ENCODE results near the gene POLR2J. TPM values are rescaled to one million over a fixed set of nuclear protein-coding genes. Genes with fewer than 3 reads are reported as not detected.

Gene POLR2J
- total RNA-seq, 5 donors from 2014 or later (not counting 1 experiment from before 2014, with no cell fraction given), result 35.2 to 53.7 (median 42.3) TPM

GRCh38 chr7:102426268-102427018, 52.3 kb downstream of the POLR2J start:
- POLR2A ChIA-PET, result interaction anchor here (0.6 to 2.9 kb wide), 8 partner anchors 9 to 1754 kb away, joined by 3 to 8 read pairs (median 4); partner anchors contain the start of gene PRKRIP1 (in 1 of the 2)
- peaks cover 72 to 82% (median 75%) of the 10 kb centered on the region in 3 donors for H3K4me1 Mint-ChIP-seq
- WGBS (ENCODE audit: insufficient coverage), result 1% methylated on average over 12 of the region's 16 CpGs

GRCh38 chr7:102425639-102426267, 53.0 kb downstream of the POLR2J start:
- Mint-ChIP-seq H3K36me3 (peaks cover 15% of the 10 kb centered on the region), H3K4me3 (peak overlapping the region; percentile 82 to 84 (median 82)), H3K4me1 (peaks cover 73 to 81% (median 74%) of the 10 kb centered on the region in 3 donors), H3K27ac (peak overlapping the region; percentile 100), H3K27me3 (no peaks in the 10 kb centered on the region), H3K9me3 (no peaks in the 10 kb centered on the region)
- Histone ChIP-seq H3K4me3 (ENCODE audit: control insufficient read depth in 1 of 2, extremely low read depth in 1 of 2, low read length in 1 of 2) (peak overlapping the region; percentile 45 to 53), H3K27me3 (replicated peaks in 1 of 2; ENCODE audit: control insufficient read depth in 2 of 2, extremely low read depth in 1 of 2, insufficient read depth in 2 of 2, low read length in 1 of 2) (no peaks in the 10 kb centered on the region), H3K27ac (ENCODE audit: low read length) (peak overlapping the region; percentile 99), H3K36me3 (ENCODE audit: control insufficient read depth in 2 of 2, extremely low read depth in 1 of 2, insufficient read depth in 1 of 2, low read length in 1 of 2) (peaks cover 0 to 9% of the 10 kb centered on the region in 2 donors), H3K4me1 (ENCODE audit: control insufficient read depth in 1 of 2, extremely low read depth in 1 of 2, insufficient read depth in 2 of 2, low read length in 2 of 2) (peaks cover 53 to 81% of the 10 kb centered on the region in 2 experiments), H3K9me3 (no peaks in the 10 kb centered on the region)
- ChIA-PET CTCF (interaction anchor here (0.6 to 1.8 kb wide), 7 partner anchors 8 to 30 kb away, joined by 3 to 19 read pairs (median 5); partner anchors contain the start of genes ORAI2 (in 1 of the 2) and PRKRIP1 (in 1 of the 2)), POLR2A (interaction anchor here (0.6 to 2.9 kb wide), 8 partner anchors 8 to 1754 kb away, joined by 3 to 7 read pairs (median 4); partner anchors contain the start of gene PRKRIP1 (in 1 of the 2))
- WGBS (ENCODE audit: insufficient coverage), result 25% methylated on average over 25 of the region's 25 CpGs
- DNase-seq (peak; percentile 71 to 93 (median 85)), ATAC-seq (replicated peaks in 1 of 4) (peak; percentile 79 to 86 (median 83))

More at GRCh38 chr7:102426268-102427018, 52.3 kb downstream of the POLR2J start:
- Histone ChIP-seq H3K27me3 (replicated peaks in 1 of 2; ENCODE audit: control insufficient read depth in 2 of 2, extremely low read depth in 1 of 2, insufficient read depth in 2 of 2, low read length in 1 of 2) (no peaks in the 10 kb centered on the region), H3K4me3 (ENCODE audit: control insufficient read depth in 1 of 2, extremely low read depth in 1 of 2, low read length in 1 of 2) (peak overlapping the region; percentile 45 to 53), H3K27ac (ENCODE audit: low read length) (peak overlapping the region; percentile 99), H3K36me3 (ENCODE audit: control insufficient read depth in 2 of 2, extremely low read depth in 1 of 2, insufficient read depth in 1 of 2, low read length in 1 of 2) (peaks cover 0 to 8% of the 10 kb centered on the region in 2 donors), H3K4me1 (ENCODE audit: control insufficient read depth in 1 of 2, extremely low read depth in 1 of 2, insufficient read depth in 2 of 2, low read length in 2 of 2) (peaks cover 58 to 81% of the 10 kb centered on the region in 2 experiments), H3K9me3 (no peaks in the 10 kb centered on the region)
- DNase-seq, result peak; percentile 36 to 83 (median 56)
- no peaks in the 10 kb centered on the region for H3K9me3 Mint-ChIP-seq
- H3K36me3 Mint-ChIP-seq, result peaks cover 10% of the 10 kb centered on the region
- CTCF ChIA-PET, result interaction anchor here (0.6 to 1.8 kb wide), 6 partner anchors 9 to 30 kb away, joined by 3 to 19 read pairs (median 5); partner anchors contain the start of gene PRKRIP1 (in 1 of the 2)
- H3K4me3 Mint-ChIP-seq, result peak overlapping the region; percentile 82 to 84 (median 82)
- ATAC-seq (replicated peaks in 1 of 4), result peak; percentile 81 to 86 (median 83)
- H3K27ac Mint-ChIP-seq, result peak overlapping the region; percentile 100
- H3K27me3 Mint-ChIP-seq, result no peaks in the 10 kb centered on the region

DNA sequence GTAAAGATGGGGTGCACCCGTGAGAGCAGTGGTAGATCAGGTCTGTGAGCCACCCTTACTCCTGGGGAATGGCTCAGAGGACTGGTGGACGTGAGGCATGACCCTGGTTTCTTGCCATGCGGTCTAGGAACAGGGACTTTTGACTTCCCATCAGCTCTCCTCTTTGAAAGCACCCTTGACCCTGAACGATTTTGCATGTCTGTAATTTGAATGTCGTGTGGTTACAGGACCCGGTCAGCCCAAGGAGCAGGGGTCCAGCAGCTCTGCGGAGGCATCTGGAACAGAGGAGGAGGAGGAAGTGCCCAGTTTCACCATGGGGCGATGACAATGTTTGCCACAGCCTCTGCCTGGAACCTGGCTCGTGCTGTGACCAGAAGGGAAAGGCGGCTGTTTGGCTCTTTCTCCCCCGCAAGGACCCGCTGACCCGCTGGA, 53.9 kb downstream of the POLR2J start:
- DNase-seq, result no peak
- POLR2A ChIA-PET, result interaction anchor here in 1 of 2 donors (1.8 kb wide), 1 partner anchor 7 kb away, joined by 7 read pairs; no protein-coding TSS in a partner anchor
- peaks cover 54 to 79% of the 10 kb centered on the region in 2 experiments for H3K4me1 ChIP-seq (ENCODE audit: control insufficient read depth in 1 of 2, extremely low read depth in 1 of 2, insufficient read depth in 2 of 2, low read length in 2 of 2)
- no peaks in the 10 kb centered on the region for H3K27me3 Mint-ChIP-seq
- H3K4me3 Mint-ChIP-seq, result peak overlapping the region; percentile 39 to 84 (median 82)
- WGBS (ENCODE audit: insufficient coverage), result 86% methylated on average over 8 of the region's 13 CpGs
- CTCF ChIA-PET, result interaction anchor here in 1 of 2 donors (1.4 to 1.8 kb wide), 2 partner anchors 9 to 14 kb away, joined by 5 to 19 read pairs; no protein-coding TSS in a partner anchor
- no peak for ATAC-seq (replicated peaks in 1 of 4)
- no peaks in the 10 kb centered on the region for H3K27me3 ChIP-seq (replicated peaks in 1 of 2; ENCODE audit: control insufficient read depth in 2 of 2, extremely low read depth in 1 of 2, insufficient read depth in 2 of 2, low read length in 1 of 2)
- no peak overlapping the region for H3K4me3 ChIP-seq (ENCODE audit: control insufficient read depth in 1 of 2, extremely low read depth in 1 of 2, low read length in 1 of 2)
- no peaks in the 10 kb centered on the region for H3K9me3 ChIP-seq
- no peaks in the 10 kb centered on the region for H3K9me3 Mint-ChIP-seq
- H3K27ac ChIP-seq (ENCODE audit: low read length), result peak overlapping the region; percentile 99
- peaks cover 0 to 11% of the 10 kb centered on the region in 2 donors for H3K36me3 ChIP-seq (ENCODE audit: control insufficient read depth in 2 of 2, extremely low read depth in 1 of 2, insufficient read depth in 1 of 2, low read length in 1 of 2)
- H3K27ac Mint-ChIP-seq, result peak overlapping the region; percentile 100
- peaks cover 21% of the 10 kb centered on the region for H3K36me3 Mint-ChIP-seq
- peaks cover 75 to 81% (median 75%) of the 10 kb centered on the region in 3 donors for H3K4me1 Mint-ChIP-seq

GRCh38 chr7:102424129-102424551, 54.6 kb downstream of the POLR2J start:
- H3K27me3 ChIP-seq (replicated peaks in 1 of 2; ENCODE audit: control insufficient read depth in 2 of 2, extremely low read depth in 1 of 2, insufficient read depth in 2 of 2, low read length in 1 of 2), result no peaks in the 10 kb centered on the region
- Mint-ChIP-seq H3K27me3 (no peaks in the 10 kb centered on the region), H3K4me3 (peak overlapping the region in 2 of 3 donors; percentile 82 to 84), H3K4me1 (peaks cover 71 to 80% (median 75%) of the 10 kb centered on the region in 3 donors), H3K36me3 (peaks cover 26% of the 10 kb centered on the region), H3K27ac (peak overlapping the region; percentile 100), H3K9me3 (no peaks in the 10 kb centered on the region)
- H3K36me3 ChIP-seq (ENCODE audit: control insufficient read depth in 2 of 2, extremely low read depth in 1 of 2, insufficient read depth in 1 of 2, low read length in 1 of 2), result peaks cover 0 to 13% of the 10 kb centered on the region in 2 donors
- POLR2A ChIA-PET, result no interaction called here
- H3K4me1 ChIP-seq (ENCODE audit: control insufficient read depth in 1 of 2, extremely low read depth in 1 of 2, insufficient read depth in 2 of 2, low read length in 2 of 2), result peaks cover 48 to 74% of the 10 kb centered on the region in 2 experiments
- H3K4me3 ChIP-seq (ENCODE audit: control insufficient read depth in 1 of 2, extremely low read depth in 1 of 2, low read length in 1 of 2), result no peak overlapping the region
- ATAC-seq (replicated peaks in 1 of 4), result no peak
- H3K9me3 ChIP-seq, result no peaks in the 10 kb centered on the region
- no peak overlapping the region for H3K27ac ChIP-seq (ENCODE audit: low read length)
- 91% methylated on average over 5 of the region's 12 CpGs for WGBS (ENCODE audit: insufficient coverage)
- CTCF ChIA-PET, result no interaction called here
- DNase-seq, result no peak

Other genes starting within 250 kb of the POLR2J start
- gene SH2B2, start 192.1 kb downstream of the POLR2J start, total RNA-seq, result 1 to 10 TPM in 4 of 5 donors, under 1 TPM in 1; 0.90 to 5.0 (median 2.5) TPM
- not detected for gene SPDYE6, start 122.5 kb downstream of the POLR2J start, total RNA-seq
- gene PRKRIP1, start 82.6 kb downstream of the POLR2J start, total RNA-seq, result 10 to 100 TPM; 37.1 to 56.2 (median 48.3) TPM
- gene ORAI2, start 45.3 kb downstream of the POLR2J start, total RNA-seq, result 10 to 100 TPM; 23.0 to 47.5 (median 37.8) TPM
- 10 to 100 TPM in 3 of 5 donors, 1 to 10 TPM in 2; 5.6 to 13.5 (median 12.2) TPM for gene ALKBH4, start 14.1 kb downstream of the POLR2J start, total RNA-seq
- 10 to 100 TPM; 14.0 to 29.0 (median 23.9) TPM for gene LRWD1, start 13.9 kb downstream of the POLR2J start, total RNA-seq
- 10 to 100 TPM; 18.3 to 57.0 (median 43.0) TPM for gene RASA4B, start 38.9 kb upstream of the POLR2J start, total RNA-seq
- gene UPK3BL2, start 64.8 kb upstream of the POLR2J start, total RNA-seq, result 100 to 1,000 TPM in 1 of 5 donors, 10 to 100 TPM in 4; 34.6 to 115 (median 65.8) TPM
- under 1 TPM; 0.35 to 0.77 (median 0.58) TPM for gene SPDYE2, start 72.3 kb upstream of the POLR2J start, total RNA-seq
- 100 to 1,000 TPM in 2 of 5 donors, 10 to 100 TPM in 3; 71.3 to 228 (median 97.5) TPM for gene POLR2J3, start 93.7 kb upstream of the POLR2J start, total RNA-seq
- 10 to 100 TPM; 63.3 to 89.0 (median 71.6) TPM for gene RASA4, start 137.8 kb upstream of the POLR2J start, total RNA-seq
- gene UPK3BL1, start 163.9 kb upstream of the POLR2J start, total RNA-seq, result 100 to 1,000 TPM in 2 of 5 donors, 10 to 100 TPM in 3; 39.0 to 128 (median 47.3) TPM
- not detected for gene SPDYE2B, start 171.4 kb upstream of the POLR2J start, total RNA-seq
- 10 to 100 TPM; 20.8 to 70.3 (median 23.8) TPM for gene POLR2J2, start 192.7 kb upstream of the POLR2J start, total RNA-seq